Large intestine (tissue), 3 donors: ENCODE results near the gene FBRS. TPM values are rescaled to one million over a fixed set of nuclear protein-coding genes. Genes with fewer than 3 reads are reported as not detected.
"Not testable (repeated sequence)": the region's sequence is repeated elsewhere in the genome, so short reads cannot be mapped to it uniquely, and the experiment has no call there.

Experiments
- DNase-seq, 2 donors: peaks; one replicate each; pipeline versions ENCODE4 v3.0.0 to v3.0.0-alpha.2; 2013
- H3K27ac ChIP-seq: one replicate; pipeline ENCODE4 v1.5.1; 2013; ENCODE audit warnings: low read length
- H3K27me3 ChIP-seq: 2 replicates; pipeline ENCODE4 v1.6.1; 2013; ENCODE audit warnings: low read length; ENCODE audit not compliant: control insufficient read depth, insufficient read depth
- H3K36me3 ChIP-seq: 2 replicates; pipeline ENCODE4 v1.6.1; 2013; ENCODE audit warnings: low read length; ENCODE audit not compliant: control insufficient read depth, insufficient read depth
- H3K4me1 ChIP-seq: one replicate; pipeline ENCODE4 v1.6.1; 2013; ENCODE audit warnings: low read length; ENCODE audit not compliant: control insufficient read depth, insufficient read depth
- H3K4me3 ChIP-seq: one replicate; pipeline ENCODE4 v1.5.1; 2013; ENCODE audit warnings: low read length
- H3K9me3 ChIP-seq: one replicate; pipeline ENCODE4 v1.6.1; 2013; ENCODE audit warnings: mild to moderate bottlenecking, low read depth, low read length, moderate library complexity; ENCODE audit not compliant: control insufficient read depth
- WGBS: methylation state at CpG from one replicate; pipeline ENCODE4 v1.1.5; 2013; ENCODE audit warnings: low lambda C conversion rate; ENCODE audit not compliant: insufficient coverage; 5-methylcytosine and 5-hydroxymethylcytosine counted together
- polyA plus RNA-seq: library from polyadenylated mRNA; unstranded; fragments of 120-200 nt; gene quantifications from one replicate; pipeline ENCODE4 v1.2.1, GENCODE V29; 2013

The FBRS gene
- polyA plus RNA-seq, 1 donor: 97.6 TPM

- peaks cover 4% of the 10 kb centered on the region for H3K4me1 ChIP-seq
- H3K4me3 ChIP-seq: no peak overlapping the region
- H3K9me3 ChIP-seq: no peaks in the 10 kb centered on the region
- H3K36me3 ChIP-seq: no peaks in the 10 kb centered on the region
- no peaks in the 10 kb centered on the region for H3K27me3 ChIP-seq
- no peak for DNase-seq
- no peak overlapping the region for H3K27ac ChIP-seq
- no CpG with 5 or more reads among the region's 3 CpGs for WGBS
Measured at GRCh38 chr16:30678586-30678970, 20.3 kb downstream of the FBRS start.

GRCh38 chr16:30680326-30680725, 22.1 kb downstream of the FBRS start:
- WGBS: no CpG with 5 or more reads among the region's 3 CpGs
- no peaks in the 10 kb centered on the region for H3K36me3 ChIP-seq
- H3K4me3 ChIP-seq: no peak overlapping the region
- peaks cover 4% of the 10 kb centered on the region for H3K4me1 ChIP-seq
- no peak for DNase-seq
- no peaks in the 10 kb centered on the region for H3K9me3 ChIP-seq
- no peaks in the 10 kb centered on the region for H3K27me3 ChIP-seq
- H3K27ac ChIP-seq: no peak overlapping the region

DNA sequence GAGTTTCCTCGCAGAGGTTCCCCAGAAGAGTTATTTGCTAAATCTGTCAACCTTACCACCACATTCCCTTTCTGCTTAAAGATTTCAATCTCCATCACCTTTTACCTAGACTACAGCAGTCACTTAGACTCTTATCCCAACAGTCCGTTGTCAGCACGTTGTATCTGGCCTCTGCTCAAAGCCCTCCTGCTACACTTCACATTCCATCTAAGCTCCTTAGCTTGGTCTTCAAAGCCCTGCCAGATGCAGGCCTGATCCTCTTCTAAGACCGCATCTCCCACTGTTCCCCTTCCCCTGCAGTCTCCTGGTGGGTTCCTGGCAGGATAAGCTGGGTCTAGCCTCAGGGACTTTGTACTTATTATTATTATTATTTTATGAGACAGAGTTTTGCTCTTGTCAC, 30.5 kb downstream of the FBRS start:
- Histone ChIP-seq H3K4me3 (no peak overlapping the region), H3K27ac (no peak overlapping the region), H3K36me3 (no peaks in the 10 kb centered on the region), H3K9me3 (no peaks in the 10 kb centered on the region), H3K4me1 (peaks cover 4% of the 10 kb centered on the region), H3K27me3 (no peaks in the 10 kb centered on the region)
- DNase-seq: no peak
- 60% methylated on average over 1 of the region's 4 CpGs for WGBS

DNA sequence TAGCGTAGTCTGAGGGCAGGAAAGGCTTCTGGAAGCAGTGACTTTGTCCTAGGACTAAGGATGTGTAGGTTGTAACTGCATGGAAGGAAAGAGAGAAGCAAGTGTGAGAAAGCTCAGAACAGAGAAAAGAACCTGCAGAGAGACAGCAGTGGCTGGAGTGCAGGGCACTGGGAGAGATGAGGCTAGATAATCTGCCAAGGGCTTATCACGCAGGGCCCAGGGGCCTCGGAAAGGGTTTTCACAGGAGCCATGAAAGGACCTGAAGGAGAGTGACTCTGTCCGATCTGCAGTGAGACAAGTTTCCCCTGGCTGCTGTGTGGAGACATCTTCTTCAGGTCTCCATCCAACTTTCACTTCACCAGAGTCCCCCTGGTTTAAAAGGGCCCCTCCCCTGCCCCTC, 33.7 kb downstream of the FBRS start:
- DNase-seq: no peak
- Histone ChIP-seq H3K27ac (no peak overlapping the region), H3K9me3 (no peaks in the 10 kb centered on the region), H3K4me3 (no peak overlapping the region), H3K4me1 (peaks cover 4% of the 10 kb centered on the region), H3K27me3 (no peaks in the 10 kb centered on the region), H3K36me3 (no peaks in the 10 kb centered on the region)
- 100% methylated on average over 1 of the region's 4 CpGs for WGBS

DNA sequence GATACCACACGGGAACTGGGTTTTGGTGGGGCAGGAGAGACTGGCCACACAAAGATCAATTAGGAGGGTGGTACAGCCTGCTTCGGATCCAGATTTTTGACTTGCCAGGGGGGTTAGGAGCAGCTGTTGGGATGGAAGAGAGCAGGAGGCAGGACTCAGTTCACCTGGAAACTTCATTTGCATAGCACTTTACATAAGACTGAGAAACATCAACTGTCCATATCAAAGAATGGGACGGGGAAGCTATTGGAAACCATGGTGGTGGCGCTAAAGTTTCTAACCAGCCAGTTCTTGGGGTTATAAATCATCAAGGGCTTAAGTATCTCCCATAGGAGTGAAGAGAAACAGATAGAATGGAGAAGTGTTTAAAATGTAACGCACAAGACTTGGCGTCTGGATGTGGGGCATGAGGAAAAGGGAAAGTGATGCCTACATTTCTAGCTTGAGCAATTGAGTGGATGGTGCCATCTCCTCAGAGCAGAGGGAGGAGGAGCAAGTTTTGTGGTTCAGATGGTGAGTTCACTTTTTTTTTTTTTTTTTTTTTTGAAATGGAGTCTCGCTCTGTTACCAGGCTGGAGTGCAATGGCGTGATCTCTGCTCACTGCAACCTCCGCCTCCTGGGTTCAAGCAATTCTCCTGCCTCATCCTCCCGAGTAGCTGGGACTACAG, 34.3 kb downstream of the FBRS start:
- no peak for DNase-seq
- WGBS: no CpG with 5 or more reads among the region's 10 CpGs
- H3K27ac ChIP-seq: no peak overlapping the region

DNA sequence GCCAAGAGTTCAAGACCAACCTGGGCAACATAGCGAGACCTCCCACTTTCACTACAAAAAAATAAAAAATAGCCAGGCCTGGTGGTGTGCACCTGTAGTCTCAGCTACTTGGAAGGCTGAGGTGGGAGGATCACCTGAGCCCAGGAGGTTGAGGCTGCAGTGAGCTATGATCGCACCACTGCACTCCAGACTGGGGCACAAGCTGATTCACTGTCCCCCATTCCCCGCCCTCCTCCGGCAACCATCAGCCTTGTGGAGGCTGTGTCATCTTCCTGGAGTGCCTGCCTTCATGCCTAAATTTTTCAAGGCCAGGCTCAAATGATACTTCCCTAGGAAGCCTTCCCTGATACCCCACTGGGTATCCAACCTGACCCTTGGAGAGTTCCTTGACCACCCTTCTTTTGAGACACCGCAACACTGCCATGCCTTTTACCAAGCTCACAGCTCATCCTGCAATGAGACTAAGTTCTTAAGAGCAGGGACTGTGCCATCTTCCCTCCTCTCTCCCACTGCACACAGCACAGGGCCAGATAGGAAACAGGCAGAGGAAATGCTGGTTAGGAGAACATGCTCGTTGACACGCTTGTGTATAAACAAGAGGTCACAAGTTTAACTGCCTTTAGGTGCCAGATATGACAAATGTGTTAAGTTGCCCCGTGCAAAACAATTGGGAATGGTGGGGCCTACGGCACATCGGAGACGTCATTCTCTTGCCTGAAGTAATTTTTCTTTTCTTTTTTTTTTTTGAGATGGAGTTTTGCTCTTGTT, 36.9 kb downstream of the FBRS start:
- WGBS: 83% methylated on average over 1 of the region's 11 CpGs
- no peak overlapping the region for H3K4me3 ChIP-seq
- H3K27me3 ChIP-seq: no peaks in the 10 kb centered on the region
- no peaks in the 10 kb centered on the region for H3K9me3 ChIP-seq
- no peak overlapping the region for H3K27ac ChIP-seq
- H3K36me3 ChIP-seq: peaks cover 4% of the 10 kb centered on the region
- DNase-seq: no peak
- H3K4me1 ChIP-seq: peaks cover 11% of the 10 kb centered on the region

More for the DNA sequence above, 34.3 kb downstream of the FBRS start:
- no peaks in the 10 kb centered on the region for H3K9me3 ChIP-seq
- H3K4me1 ChIP-seq: peaks cover 8% of the 10 kb centered on the region
- H3K27me3 ChIP-seq: no peaks in the 10 kb centered on the region
- no peak overlapping the region for H3K4me3 ChIP-seq
- no peaks in the 10 kb centered on the region for H3K36me3 ChIP-seq

GRCh38 chr16:30696646-30697045, 38.4 kb downstream of the FBRS start:
- DNase-seq, H3K4me3 ChIP-seq, H3K27me3 ChIP-seq, H3K27ac ChIP-seq, H3K9me3 ChIP-seq: not testable (repeated sequence)
- peaks cover 12% of the 10 kb centered on the region for H3K4me1 ChIP-seq
- H3K36me3 ChIP-seq: peaks cover 17% of the 10 kb centered on the region
- whole genome bisulfite sequencing: 100% methylated on average over 2 of the region's 3 CpGs

- Histone ChIP-seq H3K27me3 (no peaks in the 10 kb centered on the region), H3K9me3 (no peaks in the 10 kb centered on the region), H3K4me3 (peak overlapping the region; percentile 98), H3K4me1 (peaks cover 9% of the 10 kb centered on the region), H3K36me3 (peaks cover 23% of the 10 kb centered on the region), H3K27ac (peak overlapping the region; percentile 99)
- no peak for DNase-seq
- 20% methylated on average over 2 of the region's 26 CpGs for WGBS
Measured at GRCh38 chr16:30697264-30698138, 39.3 kb downstream of the FBRS start.

DNA sequence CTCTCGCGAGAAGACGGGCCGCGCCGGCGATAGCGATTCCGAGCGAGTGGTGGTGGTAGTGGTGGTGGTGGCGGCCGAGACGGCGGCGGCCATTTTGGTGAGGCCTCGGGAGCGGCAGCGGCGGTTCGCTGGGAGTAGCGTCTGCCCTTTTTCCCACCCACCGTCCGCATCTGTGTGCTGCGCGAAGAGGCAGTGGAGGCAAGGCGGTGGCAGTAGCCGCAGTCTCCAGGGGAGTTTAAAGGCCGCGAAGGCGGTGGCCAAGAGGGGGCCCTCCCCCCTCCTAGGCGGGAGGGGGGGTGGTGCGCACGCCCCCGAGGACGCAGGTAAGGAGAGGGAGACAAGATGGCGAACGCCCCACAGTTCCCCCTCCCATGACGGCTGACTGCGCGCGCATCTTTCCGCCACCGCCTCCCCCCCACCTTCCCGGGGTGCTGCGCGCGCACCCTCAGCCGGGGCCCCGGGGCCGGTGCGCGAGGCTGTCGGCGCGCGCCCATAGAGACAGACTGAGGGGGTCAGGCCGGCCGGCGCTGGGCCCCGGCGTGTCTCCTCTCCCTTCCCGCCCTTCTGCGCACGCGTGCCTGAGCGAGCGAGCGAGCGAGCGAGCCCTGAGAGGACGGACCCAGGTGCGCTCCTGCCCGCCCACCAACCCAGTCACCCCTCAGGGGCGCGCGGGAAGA, 40.0 kb downstream of the FBRS start:
- peak overlapping the region; percentile 99 for H3K27ac ChIP-seq
- peaks cover 31% of the 10 kb centered on the region for H3K36me3 ChIP-seq
- peak overlapping the region; percentile 98 for H3K4me3 ChIP-seq
- H3K9me3 ChIP-seq: no peaks in the 10 kb centered on the region
- no CpG with 5 or more reads among the region's 76 CpGs for WGBS
- peak; percentile 98 to 99 for DNase-seq
- peaks cover 9% of the 10 kb centered on the region for H3K4me1 ChIP-seq
- no peaks in the 10 kb centered on the region for H3K27me3 ChIP-seq
